HepG2 (cell line): ENCODE data around the gene SERPINA9. TPM values are rescaled to one million over a fixed set of nuclear protein-coding genes. Genes with fewer than 3 reads are reported as not detected.

ENCODE experiments used
- GTF2F1 ChIP-seq: fragments of 150-350 bp; IDR thresholded peaks from 2 replicates; pipeline ENCODE4 v1.6.1; 2014; ENCODE audit warnings: low read length
- KLF11 ChIP-seq: IDR thresholded peaks from 2 replicates; pipeline ENCODE4 v1.6.1; 2016; ENCODE audit warnings: missing compliant biosample characterization
- MAFK ChIP-seq, 2 experiments: IDR thresholded peaks in 1 of 2; conservative IDR thresholded peaks in 1 of 2; 2 replicates each; pipeline ENCODE4 v1.6.1; 2011; ENCODE audit warnings: improper control_type of control experiment in 2 of 2, low read length in 2 of 2
- NR2F2 ChIP-seq: IDR thresholded peaks from 2 replicates; pipeline ENCODE4 v1.6.1; 2012; ENCODE audit warnings: low read depth, inconsistent platforms, borderline replicate concordance
- POLR2G ChIP-seq: fragments of 200-400 bp; formaldehyde crosslinking; IDR thresholded peaks from 2 replicates; pipeline ENCODE4 v1.6.1; 2018; ENCODE audit warnings: mild to moderate bottlenecking, low read depth, low read length, moderate library complexity
- RFX5 ChIP-seq: IDR thresholded peaks from 2 replicates; pipeline ENCODE4 v1.6.1; 2011; ENCODE audit warnings: low read depth, low read length, improper control_type of control experiment
- SOX5 ChIP-seq: IDR thresholded peaks from 2 replicates; pipeline ENCODE4 v1.6.1; 2016; ENCODE audit warnings: borderline replicate concordance
- SRSF9 ChIP-seq: fragments of 200-400 bp; formaldehyde crosslinking; IDR thresholded peaks from 2 replicates; pipeline ENCODE4 v1.6.1; 2018; ENCODE audit warnings: borderline replicate concordance, mild to moderate bottlenecking, low read depth, low read length; ENCODE audit not compliant: insufficient read depth, poor library complexity, severe bottlenecking
- STAG1 ChIP-seq: sonication (generic); formaldehyde crosslinking; IDR thresholded peaks from 2 replicates; pipeline ENCODE4 v1.4.0; 2020; ENCODE audit warnings: missing genetic modification reagents
- ZFX ChIP-seq: sonication (generic); formaldehyde crosslinking; IDR thresholded peaks from 2 replicates; pipeline ENCODE4 v1.4.0; 2020; ENCODE audit warnings: mild to moderate bottlenecking, low read depth, missing genetic modification reagents, moderate library complexity
- ZNF274 ChIP-seq: sonication (generic); formaldehyde crosslinking; IDR thresholded peaks from 2 replicates; pipeline ENCODE4 v1.5.1; 2020; ENCODE audit warnings: mild to moderate bottlenecking, missing genetic modification reagents
- ZNF484 ChIP-seq: sonication (generic); formaldehyde crosslinking; IDR thresholded peaks from 2 replicates; pipeline ENCODE4 v1.5.1; 2020; ENCODE audit warnings: mild to moderate bottlenecking, low read depth, missing genetic modification reagents, borderline replicate concordance
- ZNF83 ChIP-seq: sonication (generic); formaldehyde crosslinking; IDR thresholded peaks from 2 replicates; pipeline ENCODE4 v1.4.0; 2020; ENCODE audit warnings: missing genetic modification reagents, mild to moderate bottlenecking, borderline replicate concordance
- ZSCAN21 ChIP-seq: sonication (generic); formaldehyde crosslinking; IDR thresholded peaks from 2 replicates; pipeline ENCODE4 v1.8.0; 2022; ENCODE audit warnings: mild to moderate bottlenecking, missing genetic modification reagents, moderate library complexity, borderline replicate concordance
- polyA plus RNA-seq, 8 experiments: library from polyadenylated mRNA; depleted of rRNA in 3 of 8; stranded (reverse) in 7 of 8; unstranded in 1 of 8; fragments of >200 nt; fragmentation: Illumina TruSeq in 4 of 8; extraction: Trizol in 4 of 8; gene quantifications; 2 replicates each; pipeline versions ENCODE4 v1.2.1 to v1.2.3, GENCODE V29; 2011 to 2016; ENCODE audit warnings: low read depth in 4 of 8, missing spikeins in 1 of 8, mixed read lengths in 1 of 8; ENCODE audit not compliant: insufficient read depth in 1 of 8
- total RNA-seq, 5 experiments: library from RNA; depleted of rRNA; stranded (reverse); fragments of >200 nt; fragmentation: Illumina TruSeq; extraction: Trizol; gene quantifications; 2 replicates each; pipeline ENCODE4 v1.2.3, GENCODE V29; 2016; ENCODE audit warnings: low read depth in 1 of 5
- TF ChIP-seq, protein P1 (sequence below): sonication (generic); formaldehyde crosslinking; IDR thresholded peaks from 2 replicates; pipeline ENCODE4 v1.8.1; 2023; ENCODE audit warnings: missing genetic modification reagents, inconsistent platforms, borderline replicate concordance
- TF ChIP-seq, protein P2 (sequence below): sonication (generic); formaldehyde crosslinking; IDR thresholded peaks from 2 replicates; pipeline ENCODE4 v1.5.0; 2020; ENCODE audit warnings: missing genetic modification reagents
- TF ChIP-seq, protein P3 (sequence below): sonication (generic); formaldehyde crosslinking; IDR thresholded peaks from 2 replicates; pipeline ENCODE4 v1.5.1; 2020; ENCODE audit warnings: missing genetic modification reagents, mild to moderate bottlenecking, borderline replicate concordance
- TF ChIP-seq, protein P4 (sequence below): sonication (generic); formaldehyde crosslinking; IDR thresholded peaks from 2 replicates; pipeline ENCODE4 v1.4.0; 2020; ENCODE audit warnings: mild to moderate bottlenecking, low read depth, missing genetic modification reagents
- TF ChIP-seq, protein P5 (sequence below): sonication (generic); formaldehyde crosslinking; IDR thresholded peaks from 2 replicates; pipeline ENCODE4 v1.5.1; 2020; ENCODE audit warnings: mild to moderate bottlenecking, missing genetic modification reagents, moderate library complexity
- TF ChIP-seq, protein P6 (sequence below): sonication (generic); formaldehyde crosslinking; IDR thresholded peaks from 2 replicates; pipeline ENCODE4 v1.4.0; 2020; ENCODE audit warnings: mild to moderate bottlenecking, missing genetic modification reagents

Gene SERPINA9
- total and polyA plus RNA-seq, 2 of the 13 experiments (the other 11 are each of a cell fraction or from before 2014, with no cell fraction given) = 0.21 TPM; not detected in 1

DNA sequence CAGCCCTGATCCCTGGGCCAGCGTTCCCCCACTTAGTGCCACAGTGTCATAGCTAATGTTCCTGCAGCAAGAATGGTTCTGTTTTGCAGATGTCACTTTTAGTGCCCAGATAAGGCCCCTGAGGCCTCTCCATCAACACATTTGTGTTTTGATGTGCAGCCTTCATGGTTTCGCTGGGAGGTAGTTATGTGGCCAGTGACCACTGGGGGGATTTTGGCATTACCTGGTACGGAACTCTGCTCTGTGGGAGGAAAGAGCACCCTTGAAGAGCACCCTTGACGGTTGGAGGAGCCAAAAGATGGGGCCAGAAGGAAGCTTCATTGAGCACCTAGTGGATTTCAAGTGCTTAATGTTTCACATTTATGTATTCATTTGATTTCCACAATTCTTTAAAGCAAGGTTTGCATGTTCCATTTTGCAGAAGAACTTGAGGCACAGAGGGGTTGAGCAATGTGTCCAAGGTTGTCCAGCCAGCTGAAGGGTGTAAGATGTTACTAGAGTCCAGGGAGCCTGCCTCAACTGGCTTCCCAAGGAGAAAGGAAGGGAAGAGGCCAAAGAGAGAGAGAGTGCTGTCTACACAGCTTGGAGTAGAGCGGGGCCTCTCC is 36.4 kb downstream of the SERPINA9 start (continued):
- TF ChIP-seq, protein P1, sequence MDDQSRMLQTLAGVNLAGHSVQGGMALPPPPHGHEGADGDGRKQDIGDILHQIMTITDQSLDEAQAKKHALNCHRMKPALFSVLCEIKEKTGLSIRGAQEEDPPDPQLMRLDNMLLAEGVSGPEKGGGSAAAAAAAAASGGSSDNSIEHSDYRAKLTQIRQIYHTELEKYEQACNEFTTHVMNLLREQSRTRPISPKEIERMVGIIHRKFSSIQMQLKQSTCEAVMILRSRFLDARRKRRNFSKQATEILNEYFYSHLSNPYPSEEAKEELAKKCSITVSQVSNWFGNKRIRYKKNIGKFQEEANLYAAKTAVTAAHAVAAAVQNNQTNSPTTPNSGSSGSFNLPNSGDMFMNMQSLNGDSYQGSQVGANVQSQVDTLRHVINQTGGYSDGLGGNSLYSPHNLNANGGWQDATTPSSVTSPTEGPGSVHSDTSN (CRISPR knock-in tag) = no peak
- TF ChIP-seq, protein P2, sequence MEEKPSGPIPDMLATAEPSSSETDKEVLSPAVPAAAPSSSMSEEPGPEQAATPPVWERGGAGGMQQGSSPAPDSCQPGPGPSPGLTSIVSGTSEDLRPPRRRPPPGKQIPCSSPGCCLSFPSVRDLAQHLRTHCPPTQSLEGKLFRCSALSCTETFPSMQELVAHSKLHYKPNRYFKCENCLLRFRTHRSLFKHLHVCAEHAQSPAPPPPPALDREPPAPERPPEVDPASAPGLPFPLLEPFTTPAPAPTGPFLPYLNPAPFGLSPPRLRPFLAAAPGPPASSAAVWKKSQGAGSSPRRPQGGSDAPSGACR = peak; percentile 35; the same call in 1 of the 2 replicates
- TF ChIP-seq POLR2G (peak; percentile 46; the same call in 1 of the 2 replicates), STAG1 (CRISPR knock-in tag) (peak; percentile 23; the same call in 1 of the 2 replicates), GTF2F1 (no peak), SOX5 (CRISPR knock-in tag) (no peak), KLF11 (CRISPR knock-in tag) (no peak), ZFX (CRISPR knock-in tag) (no peak), MAFK (conservative IDR thresholded peaks at IDR 0.05 in 1 of 2, IDR thresholded peaks at IDR 0.05 in 1 of 2; ENCODE audit: low read length in 2 of 2) (no peak), ZNF484 (CRISPR knock-in tag) (no peak), ZSCAN21 (CRISPR knock-in tag) (0 out of 2 replicates have a peak, but pooled peaks have one; percentile 43), SRSF9 (no peak), ZNF274 (CRISPR knock-in tag) (0 out of 2 replicates have a peak, but pooled peaks have one; percentile 33), ZNF83 (CRISPR knock-in tag) (0 out of 2 replicates have a peak, but pooled peaks have one; percentile 23), RFX5 (no peak), NR2F2 (no peak)
- TF ChIP-seq, protein P3, sequence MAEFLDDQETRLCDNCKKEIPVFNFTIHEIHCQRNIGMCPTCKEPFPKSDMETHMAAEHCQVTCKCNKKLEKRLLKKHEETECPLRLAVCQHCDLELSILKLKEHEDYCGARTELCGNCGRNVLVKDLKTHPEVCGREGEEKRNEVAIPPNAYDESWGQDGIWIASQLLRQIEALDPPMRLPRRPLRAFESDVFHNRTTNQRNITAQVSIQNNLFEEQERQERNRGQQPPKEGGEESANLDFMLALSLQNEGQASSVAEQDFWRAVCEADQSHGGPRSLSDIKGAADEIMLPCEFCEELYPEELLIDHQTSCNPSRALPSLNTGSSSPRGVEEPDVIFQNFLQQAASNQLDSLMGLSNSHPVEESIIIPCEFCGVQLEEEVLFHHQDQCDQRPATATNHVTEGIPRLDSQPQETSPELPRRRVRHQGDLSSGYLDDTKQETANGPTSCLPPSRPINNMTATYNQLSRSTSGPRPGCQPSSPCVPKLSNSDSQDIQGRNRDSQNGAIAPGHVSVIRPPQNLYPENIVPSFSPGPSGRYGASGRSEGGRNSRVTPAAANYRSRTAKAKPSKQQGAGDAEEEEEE (CRISPR knock-in tag) = no peak
- TF ChIP-seq, protein P4, sequence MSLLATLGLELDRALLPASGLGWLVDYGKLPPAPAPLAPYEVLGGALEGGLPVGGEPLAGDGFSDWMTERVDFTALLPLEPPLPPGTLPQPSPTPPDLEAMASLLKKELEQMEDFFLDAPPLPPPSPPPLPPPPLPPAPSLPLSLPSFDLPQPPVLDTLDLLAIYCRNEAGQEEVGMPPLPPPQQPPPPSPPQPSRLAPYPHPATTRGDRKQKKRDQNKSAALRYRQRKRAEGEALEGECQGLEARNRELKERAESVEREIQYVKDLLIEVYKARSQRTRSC (CRISPR knock-in tag) = no peak
- TF ChIP-seq, protein P5, sequence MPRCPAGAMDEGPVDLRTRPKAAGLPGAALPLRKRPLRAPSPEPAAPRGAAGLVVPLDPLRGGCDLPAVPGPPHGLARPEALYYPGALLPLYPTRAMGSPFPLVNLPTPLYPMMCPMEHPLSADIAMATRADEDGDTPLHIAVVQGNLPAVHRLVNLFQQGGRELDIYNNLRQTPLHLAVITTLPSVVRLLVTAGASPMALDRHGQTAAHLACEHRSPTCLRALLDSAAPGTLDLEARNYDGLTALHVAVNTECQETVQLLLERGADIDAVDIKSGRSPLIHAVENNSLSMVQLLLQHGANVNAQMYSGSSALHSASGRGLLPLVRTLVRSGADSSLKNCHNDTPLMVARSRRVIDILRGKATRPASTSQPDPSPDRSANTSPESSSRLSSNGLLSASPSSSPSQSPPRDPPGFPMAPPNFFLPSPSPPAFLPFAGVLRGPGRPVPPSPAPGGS (CRISPR knock-in tag) = no peak
- TF ChIP-seq, protein P6, sequence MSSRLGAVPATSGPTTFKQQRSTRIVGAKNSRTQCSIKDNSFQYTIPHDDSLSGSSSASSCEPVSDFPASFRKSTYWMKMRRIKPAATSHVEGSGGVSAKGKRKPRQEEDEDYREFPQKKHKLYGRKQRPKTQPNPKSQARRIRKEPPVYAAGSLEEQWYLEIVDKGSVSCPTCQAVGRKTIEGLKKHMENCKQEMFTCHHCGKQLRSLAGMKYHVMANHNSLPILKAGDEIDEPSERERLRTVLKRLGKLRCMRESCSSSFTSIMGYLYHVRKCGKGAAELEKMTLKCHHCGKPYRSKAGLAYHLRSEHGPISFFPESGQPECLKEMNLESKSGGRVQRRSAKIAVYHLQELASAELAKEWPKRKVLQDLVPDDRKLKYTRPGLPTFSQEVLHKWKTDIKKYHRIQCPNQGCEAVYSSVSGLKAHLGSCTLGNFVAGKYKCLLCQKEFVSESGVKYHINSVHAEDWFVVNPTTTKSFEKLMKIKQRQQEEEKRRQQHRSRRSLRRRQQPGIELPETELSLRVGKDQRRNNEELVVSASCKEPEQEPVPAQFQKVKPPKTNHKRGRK (CRISPR knock-in tag) = no peak
